ENCODE results near the gene NOG. TPM values are rescaled to one million over a fixed set of nuclear protein-coding genes. Genes with fewer than 3 reads are reported as not detected.

Gene NOG
- total and polyA plus RNA-seq, 4 donors = 0.56 to 2.7 (median 1.5) TPM

- H3K27me3 ChIP-seq (ENCODE audit: control insufficient read depth in 3 of 3, insufficient read depth in 3 of 3, low read length in 2 of 3) = no peaks in the 10 kb centered on the region
- no peaks in the 10 kb centered on the region for H3K4me1 ChIP-seq (ENCODE audit: control insufficient read depth in 5 of 5, insufficient read depth in 5 of 5, low read length in 5 of 5)
- H3K4me3 ChIP-seq = no peak overlapping the region
- no peak for DNase-seq
- WGBS, 2 donors = 87 to 91% methylated on average over 4 of the region's 4 CpGs
- no peak for ATAC-seq (ENCODE audit: insufficient read depth, low FRiP score)
- H3K27ac ChIP-seq (ENCODE audit: low read depth in 1 of 2, low read length in 1 of 2) = no peak overlapping the region
- H3K9me3 ChIP-seq (ENCODE audit: control insufficient read depth in 4 of 4, insufficient read depth in 3 of 4, low read length in 3 of 4) = peaks cover 0 to 5% (median under 1%) of the 10 kb centered on the region in 4 donors
- no peaks in the 10 kb centered on the region for H3K36me3 ChIP-seq (ENCODE audit: control insufficient read depth in 4 of 4, insufficient read depth in 4 of 4, low read length in 4 of 4)
- H3K9ac ChIP-seq (ENCODE audit: insufficient read depth in 1 of 2, low read length in 2 of 2) = no peak overlapping the region
- TF ChIP-seq CTCF (IDR thresholded peaks at IDR 0.05; ENCODE audit: control extremely low read depth, extremely low read depth) = no peak
Measured at GRCh38 chr17:56548661-56549060, 44.8 kb upstream of the NOG start.

GRCh38 chr17:56549501-56549900 is 44.0 kb upstream of the NOG start:
- Histone ChIP-seq H3K4me3 (no peak overlapping the region), H3K4me1 (ENCODE audit: control insufficient read depth in 5 of 5, insufficient read depth in 5 of 5, low read length in 5 of 5) (no peaks in the 10 kb centered on the region), H3K27me3 (ENCODE audit: control insufficient read depth in 3 of 3, insufficient read depth in 3 of 3, low read length in 2 of 3) (no peaks in the 10 kb centered on the region), H3K27ac (ENCODE audit: low read depth in 1 of 2, low read length in 1 of 2) (no peak overlapping the region), H3K9me3 (ENCODE audit: control insufficient read depth in 4 of 4, insufficient read depth in 3 of 4, low read length in 3 of 4) (peaks cover 0 to 5% (median under 1%) of the 10 kb centered on the region in 4 donors), H3K9ac (ENCODE audit: insufficient read depth in 1 of 2, low read length in 2 of 2) (no peak overlapping the region), H3K36me3 (ENCODE audit: control insufficient read depth in 4 of 4, insufficient read depth in 4 of 4, low read length in 4 of 4) (no peaks in the 10 kb centered on the region)
- 78 to 88% methylated on average over 1 of the region's 1 CpG for WGBS, 2 donors
- ATAC-seq (ENCODE audit: insufficient read depth, low FRiP score) (no peak), DNase-seq (peak in 2 of 3 donors; percentile 3 to 14)
- no peak for TF ChIP-seq CTCF (IDR thresholded peaks at IDR 0.05; ENCODE audit: control extremely low read depth, extremely low read depth)

- 81 to 82% methylated on average over 8 of the region's 8 CpGs for WGBS, 2 donors
- TF ChIP-seq CTCF (IDR thresholded peaks at IDR 0.05; ENCODE audit: control extremely low read depth, extremely low read depth) = no peak
- peaks cover 0 to 3% (median 3%) of the 10 kb centered on the region in 3 donors for H3K27me3 ChIP-seq (ENCODE audit: control insufficient read depth in 3 of 3, insufficient read depth in 3 of 3, low read length in 2 of 3)
Measured at GRCh38 chr17:56557682-56558081, 35.8 kb upstream of the NOG start.

DNA sequence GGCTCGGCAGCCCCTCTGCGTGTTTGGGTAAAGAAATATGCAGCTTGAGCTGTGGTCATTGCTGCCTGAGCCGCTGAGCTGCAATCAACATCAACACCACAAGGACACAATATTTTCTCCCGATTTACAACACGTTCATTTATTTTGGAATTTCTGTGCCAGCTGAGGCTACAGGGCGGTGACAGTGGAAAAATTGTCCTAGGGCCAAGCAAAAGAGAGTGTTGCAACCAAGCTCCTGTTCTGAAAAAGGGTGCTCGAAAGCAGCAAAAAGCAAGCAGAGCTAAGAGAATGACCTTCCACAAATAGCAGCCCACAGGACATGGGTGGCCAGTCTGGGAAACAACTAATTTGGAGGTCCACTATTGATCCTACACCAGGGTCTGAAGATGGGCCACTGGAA is 35.4 kb upstream of the NOG start:
- Histone ChIP-seq H3K36me3 (ENCODE audit: control insufficient read depth in 4 of 4, insufficient read depth in 4 of 4, low read length in 4 of 4) (no peaks in the 10 kb centered on the region), H3K27me3 (ENCODE audit: control insufficient read depth in 3 of 3, insufficient read depth in 3 of 3, low read length in 2 of 3) (peaks cover 0 to 3% (median 3%) of the 10 kb centered on the region in 3 donors), H3K27ac (ENCODE audit: low read depth in 1 of 2, low read length in 1 of 2) (no peak overlapping the region), H3K9me3 (ENCODE audit: control insufficient read depth in 4 of 4, insufficient read depth in 3 of 4, low read length in 3 of 4) (no peaks in the 10 kb centered on the region), H3K9ac (ENCODE audit: insufficient read depth in 1 of 2, low read length in 2 of 2) (no peak overlapping the region), H3K4me1 (ENCODE audit: control insufficient read depth in 5 of 5, insufficient read depth in 5 of 5, low read length in 5 of 5) (no peaks in the 10 kb centered on the region), H3K4me3 (no peak overlapping the region)
- TF ChIP-seq CTCF (IDR thresholded peaks at IDR 0.05; ENCODE audit: control extremely low read depth, extremely low read depth) = no peak
- ATAC-seq (ENCODE audit: insufficient read depth, low FRiP score) (no peak), DNase-seq (no peak)
- WGBS, 2 donors = 74 to 90% methylated on average over 7 of the region's 7 CpGs

More at GRCh38 chr17:56557682-56558081, 35.8 kb upstream of the NOG start:
- H3K4me1 ChIP-seq (ENCODE audit: control insufficient read depth in 5 of 5, insufficient read depth in 5 of 5, low read length in 5 of 5) = no peaks in the 10 kb centered on the region
- H3K9me3 ChIP-seq (ENCODE audit: control insufficient read depth in 4 of 4, insufficient read depth in 3 of 4, low read length in 3 of 4) = no peaks in the 10 kb centered on the region
- no peak for DNase-seq
- no peaks in the 10 kb centered on the region for H3K36me3 ChIP-seq (ENCODE audit: control insufficient read depth in 4 of 4, insufficient read depth in 4 of 4, low read length in 4 of 4)
- no peak overlapping the region for H3K4me3 ChIP-seq
- H3K9ac ChIP-seq (ENCODE audit: insufficient read depth in 1 of 2, low read length in 2 of 2) = no peak overlapping the region
- H3K27ac ChIP-seq (ENCODE audit: low read depth in 1 of 2, low read length in 1 of 2) = no peak overlapping the region
- ATAC-seq (ENCODE audit: insufficient read depth, low FRiP score) = no peak

Measured in lung (tissue), 12 donors.